Kidney capillary endothelial cell (primary cell): ENCODE measurements around the gene ELOVL3.

Experiments used
- DNase-seq: peaks from one replicate; pipeline ENCODE4 v3.0.0-alpha.2; 2018; ENCODE audit warnings: low spot score

ELOVL3 gene

GRCh38 chr10:102254426-102254825, 28.3 kb downstream of the ELOVL3 start:
- no peak for DNase-seq

GRCh38 chr10:102255404-102255803, 29.3 kb downstream of the ELOVL3 start:
- DNase-seq, result no peak

- DNase-seq, result no peak
Measured at GRCh38 chr10:102261196-102261595, 35.1 kb downstream of the ELOVL3 start.

GRCh38 chr10:102261842-102262241, 35.7 kb downstream of the ELOVL3 start:
- no peak for DNase-seq

- DNase-seq, result no peak
Measured at GRCh38 chr10:102262744-102263370, 36.8 kb downstream of the ELOVL3 start.

- no peak for DNase-seq
Measured at GRCh38 chr10:102264371-102264770, 38.3 kb downstream of the ELOVL3 start.

GRCh38 chr10:102266670-102267069, 40.6 kb downstream of the ELOVL3 start:
- DNase-seq, result no peak

GRCh38 chr10:102267748-102268147, 41.6 kb downstream of the ELOVL3 start:
- no peak for DNase-seq

GRCh38 chr10:102268375-102268888, 42.3 kb downstream of the ELOVL3 start:
- DNase-seq, result no peak

GRCh38 chr10:102269017-102269416, 42.9 kb downstream of the ELOVL3 start:
- DNase-seq, result no peak

- DNase-seq, result no peak
Measured at GRCh38 chr10:102274062-102274461, 48.0 kb downstream of the ELOVL3 start.

- no peak for DNase-seq
Measured at GRCh38 chr10:102275343-102275742, 49.2 kb downstream of the ELOVL3 start.

- no peak for DNase-seq
Measured at GRCh38 chr10:102279104-102279503, 53.0 kb downstream of the ELOVL3 start.
